CD4-positive, CD25-positive, alpha-beta regulatory T cell (primary cell): ENCODE data around the gene RBP2. TPM values are rescaled to one million over a fixed set of nuclear protein-coding genes. Genes with fewer than 3 reads are reported as not detected.
A peak's percentile ranks its signal among the peaks of the same experiment; 100 is the strongest.

Source experiments
- ATAC-seq, 2 donors: fragments of 150-1000 bp; cut with Tn5 transposase; one replicate each; pipeline ENCODE4 v1.10.0; 2021; ENCODE audit warnings: low read depth in 2 of 2, moderate number of reproducible peaks in 2 of 2, moderate library complexity in 1 of 2
- DNase-seq, 3 donors: peaks; one replicate each; pipeline versions ENCODE4 v3.0.0 to v3.0.0-alpha.2; 2012 to 2022; ENCODE audit warnings: mixed read lengths in 1 of 3
- H3K27ac ChIP-seq: one replicate; pipeline ENCODE4 v1.7.0; 2013; ENCODE audit warnings: mild to moderate bottlenecking, low read length; ENCODE audit not compliant: insufficient read depth, poor library complexity, severe bottlenecking
- H3K27me3 ChIP-seq: one replicate; pipeline ENCODE4 v1.7.0; 2013; ENCODE audit warnings: low read length; ENCODE audit not compliant: control insufficient read depth, insufficient read depth
- H3K36me3 ChIP-seq: one replicate; pipeline ENCODE4 v1.7.0; 2013; ENCODE audit warnings: mild to moderate bottlenecking, low read length, moderate library complexity; ENCODE audit not compliant: control insufficient read depth, insufficient read depth
- H3K4me1 ChIP-seq: 2 replicates; pipeline ENCODE4 v1.7.0; 2013; ENCODE audit warnings: mild to moderate bottlenecking, low read length; ENCODE audit not compliant: insufficient read depth, control insufficient read depth, poor library complexity, severe bottlenecking
- H3K4me3 ChIP-seq: one replicate; pipeline ENCODE4 v1.7.0; 2013; ENCODE audit warnings: low read depth, mild to moderate bottlenecking, low read length, moderate library complexity
- H3K9me3 ChIP-seq, 2 experiments: 1 replicate in 1 of 2; 2 replicates in 1 of 2; pipeline ENCODE4 v1.7.0; 2013; ENCODE audit warnings: low read length in 2 of 2, mild to moderate bottlenecking in 1 of 2, moderate library complexity in 1 of 2; ENCODE audit not compliant: control insufficient read depth in 2 of 2
- H3K27ac Mint-ChIP-seq, 3 donors: one replicate each; pipeline ENCODE4 v1.8.0; 2020 to 2022; ENCODE audit warnings: mild to moderate bottlenecking in 3 of 3, mixed read lengths in 3 of 3, moderate library complexity in 2 of 3
- H3K27me3 Mint-ChIP-seq: one replicate; pipeline ENCODE4 v1.8.0; 2022; ENCODE audit warnings: mild to moderate bottlenecking, mixed read lengths
- H3K36me3 Mint-ChIP-seq: one replicate; pipeline ENCODE4 v1.8.0; 2020; ENCODE audit warnings: mixed read lengths
- H3K4me1 Mint-ChIP-seq, 4 donors: one replicate each; pipeline ENCODE4 v1.8.0; 2020 to 2022; ENCODE audit warnings: mixed read lengths in 4 of 4, mild to moderate bottlenecking in 1 of 4
- H3K4me3 Mint-ChIP-seq, 4 donors: one replicate each; pipeline ENCODE4 v1.8.0; 2020 to 2022; ENCODE audit warnings: mild to moderate bottlenecking in 4 of 4, mixed read lengths in 4 of 4, moderate library complexity in 3 of 4
- H3K9me3 Mint-ChIP-seq, 7 donors: one replicate each; pipeline ENCODE4 v1.8.0; 2020 to 2022; ENCODE audit warnings: mixed read lengths in 7 of 7, mild to moderate bottlenecking in 3 of 7, moderate library complexity in 2 of 7
- polyA plus RNA-seq, 4 donors: library from polyadenylated mRNA; unstranded; fragments of 300-500 nt; fragmentation: Illumina TruSeq; gene quantifications; one replicate each; pipeline ENCODE4 v1.2.3, GENCODE V29; 2021
- total RNA-seq: library from RNA; stranded (reverse); gene quantifications from one replicate; pipeline ENCODE4 v1.2.3, GENCODE V29; 2022

The RBP2 gene
- total and polyA plus RNA-seq, 5 donors from 2014 or later = not detected

- Mint-ChIP-seq H3K27me3 (peaks cover 5% of the 10 kb centered on the region), H3K4me1 (no peaks in the 10 kb centered on the region), H3K4me3 (no peak overlapping the region), H3K36me3 (no peaks in the 10 kb centered on the region), H3K9me3 (peaks cover 0 to 1% (median 0%) of the 10 kb centered on the region in 7 donors), H3K27ac (peak overlapping the region in 1 of 3 donors; percentile 18)
- Histone ChIP-seq H3K36me3 (no peaks in the 10 kb centered on the region), H3K27ac (no peak overlapping the region), H3K4me1 (no peaks in the 10 kb centered on the region), H3K4me3 (no peak overlapping the region), H3K9me3 (no peaks in the 10 kb centered on the region), H3K27me3 (no peaks in the 10 kb centered on the region)
- ATAC-seq (no peak), DNase-seq (no peak)
Observed at GRCh38 chr3:139441656-139442055, 34.7 kb downstream of the RBP2 start.

DNA sequence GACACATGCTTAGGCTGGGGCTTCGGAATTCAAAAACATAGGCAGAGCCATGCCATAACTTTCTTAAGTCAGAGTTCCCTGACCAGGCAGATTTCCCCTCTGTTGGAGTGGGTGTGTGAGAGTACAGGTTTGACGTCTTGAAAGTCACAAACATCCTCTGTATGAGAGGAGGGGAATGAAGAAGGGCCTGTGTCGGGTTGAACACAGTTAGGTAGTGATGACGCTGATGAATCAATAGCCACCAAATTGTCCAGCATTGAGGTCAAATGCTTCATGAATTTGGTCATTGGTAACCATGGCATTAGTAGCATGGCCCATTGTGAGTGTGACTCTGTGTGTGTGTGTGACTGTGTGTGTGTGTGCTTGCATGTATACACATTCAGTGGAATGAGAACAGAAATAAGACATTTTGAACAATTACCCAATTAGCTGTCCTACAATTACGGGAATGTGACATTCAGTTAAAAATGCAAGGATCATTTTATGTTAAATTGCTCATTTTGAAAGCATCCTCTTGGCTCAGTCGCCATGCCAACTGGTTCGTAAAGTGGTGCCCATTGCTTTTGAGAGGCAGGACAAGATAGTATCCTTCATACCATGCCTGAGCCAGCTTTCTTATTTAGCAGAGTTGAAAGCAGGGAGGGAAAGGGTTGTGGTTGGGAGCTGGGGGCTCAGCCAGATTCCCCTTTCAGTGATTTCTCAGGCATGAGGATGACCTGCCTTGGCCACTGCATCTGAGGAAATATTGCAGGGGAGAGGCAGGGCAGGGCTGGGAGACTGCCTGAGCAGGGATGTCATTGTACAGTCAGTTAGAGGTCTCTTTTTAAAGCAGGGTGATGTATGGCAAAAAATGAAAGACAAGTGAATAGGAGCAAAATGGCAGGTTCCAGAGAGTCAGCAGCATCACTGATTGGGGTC is 35.4 kb downstream of the RBP2 start:
- ATAC-seq (no peak), DNase-seq (no peak)
- Mint-ChIP-seq H3K27ac (no peak overlapping the region), H3K36me3 (no peaks in the 10 kb centered on the region), H3K4me3 (no peak overlapping the region), H3K27me3 (peaks cover 5% of the 10 kb centered on the region), H3K9me3 (peaks cover 0 to 1% (median 0%) of the 10 kb centered on the region in 7 donors), H3K4me1 (no peaks in the 10 kb centered on the region)
- no peaks in the 10 kb centered on the region for H3K9me3 ChIP-seq
- H3K4me3 ChIP-seq = no peak overlapping the region
- H3K36me3 ChIP-seq = no peaks in the 10 kb centered on the region
- H3K4me1 ChIP-seq = no peaks in the 10 kb centered on the region
- no peaks in the 10 kb centered on the region for H3K27me3 ChIP-seq
- no peak overlapping the region for H3K27ac ChIP-seq

- ATAC-seq (no peak), DNase-seq (no peak)
- Mint-ChIP-seq H3K27ac (no peak overlapping the region), H3K9me3 (peaks cover 0 to 1% (median 0%) of the 10 kb centered on the region in 7 donors), H3K27me3 (peaks cover 5% of the 10 kb centered on the region), H3K4me3 (no peak overlapping the region), H3K4me1 (no peaks in the 10 kb centered on the region), H3K36me3 (no peaks in the 10 kb centered on the region)
- Histone ChIP-seq H3K36me3 (no peaks in the 10 kb centered on the region), H3K4me3 (no peak overlapping the region), H3K27me3 (no peaks in the 10 kb centered on the region), H3K27ac (no peak overlapping the region), H3K4me1 (no peaks in the 10 kb centered on the region), H3K9me3 (no peaks in the 10 kb centered on the region)
Observed at GRCh38 chr3:139439278-139439677, 37.0 kb downstream of the RBP2 start.

- Mint-ChIP-seq H3K27me3 (peaks cover 9% of the 10 kb centered on the region), H3K9me3 (peaks cover 0 to 1% (median 0%) of the 10 kb centered on the region in 7 donors), H3K36me3 (peaks cover 5% of the 10 kb centered on the region), H3K4me3 (no peak overlapping the region), H3K27ac (no peak overlapping the region), H3K4me1 (no peaks in the 10 kb centered on the region)
- no peak overlapping the region for H3K4me3 ChIP-seq
- H3K9me3 ChIP-seq = no peaks in the 10 kb centered on the region
- H3K36me3 ChIP-seq = no peaks in the 10 kb centered on the region
- no peak for ATAC-seq
- no peak for DNase-seq
- H3K4me1 ChIP-seq = no peaks in the 10 kb centered on the region
- no peak overlapping the region for H3K27ac ChIP-seq
- H3K27me3 ChIP-seq = no peaks in the 10 kb centered on the region
Observed at GRCh38 chr3:139434764-139435307, 41.5 kb downstream of the RBP2 start.

DNA sequence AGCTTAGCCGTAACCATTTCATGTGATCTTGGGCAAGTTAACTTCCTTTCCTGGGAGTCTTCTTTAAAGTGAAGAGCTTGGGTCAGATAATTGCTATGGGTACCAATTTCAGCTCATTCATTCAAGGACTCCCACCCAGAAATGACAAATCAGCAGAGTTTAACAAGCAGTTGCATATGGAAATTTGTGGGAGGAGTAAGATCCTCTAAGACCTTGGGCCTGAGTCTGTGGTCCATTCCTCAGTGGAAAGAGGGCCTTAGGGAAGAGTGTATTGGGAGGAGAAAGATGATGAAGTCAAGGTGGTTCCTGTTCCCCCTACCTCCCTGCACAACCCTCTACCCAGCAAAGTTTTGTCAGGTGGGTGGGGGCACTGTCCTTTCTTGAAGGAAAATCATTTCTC is 42.1 kb downstream of the RBP2 start:
- no peak for DNase-seq
- Mint-ChIP-seq H3K9me3 (peaks cover 0 to 1% (median 0%) of the 10 kb centered on the region in 7 donors), H3K4me3 (no peak overlapping the region), H3K27ac (no peak overlapping the region), H3K36me3 (peaks cover 5% of the 10 kb centered on the region), H3K27me3 (peaks cover 9% of the 10 kb centered on the region), H3K4me1 (no peaks in the 10 kb centered on the region)
- H3K27me3 ChIP-seq = no peaks in the 10 kb centered on the region
- no peaks in the 10 kb centered on the region for H3K36me3 ChIP-seq
- ATAC-seq = no peak
- no peaks in the 10 kb centered on the region for H3K9me3 ChIP-seq
- H3K27ac ChIP-seq = no peak overlapping the region
- H3K4me3 ChIP-seq = no peak overlapping the region
- no peaks in the 10 kb centered on the region for H3K4me1 ChIP-seq

DNA sequence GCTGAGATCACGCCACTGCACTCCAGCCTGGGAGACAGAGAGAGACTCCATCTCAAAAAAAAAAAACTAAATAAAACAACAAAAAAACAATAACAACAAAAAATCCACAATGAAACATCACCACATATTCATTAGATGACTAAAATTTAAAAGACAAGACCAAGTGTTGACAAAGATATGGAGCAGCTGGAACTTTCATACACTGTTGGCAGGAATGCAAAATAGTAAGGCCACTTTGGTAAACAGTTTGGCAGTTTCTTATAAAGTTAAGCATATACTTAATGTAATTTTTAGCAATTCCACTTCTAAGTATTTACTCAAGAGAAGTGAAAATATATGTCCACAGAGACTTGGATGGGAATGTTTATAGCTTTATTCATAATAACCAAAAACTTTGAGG is 43.2 kb downstream of the RBP2 start:
- Histone ChIP-seq H3K4me1 (no peaks in the 10 kb centered on the region), H3K27ac (no peak overlapping the region), H3K4me3 (no peak overlapping the region), H3K36me3 (no peaks in the 10 kb centered on the region), H3K9me3 (no peaks in the 10 kb centered on the region), H3K27me3 (no peaks in the 10 kb centered on the region)
- no peaks in the 10 kb centered on the region for H3K4me1 Mint-ChIP-seq
- H3K9me3 Mint-ChIP-seq = peaks cover 0 to 1% (median 0%) of the 10 kb centered on the region in 7 donors
- DNase-seq = no peak
- peaks cover 5% of the 10 kb centered on the region for H3K36me3 Mint-ChIP-seq
- peaks cover 9% of the 10 kb centered on the region for H3K27me3 Mint-ChIP-seq
- no peak overlapping the region for H3K27ac Mint-ChIP-seq
- H3K4me3 Mint-ChIP-seq = no peak overlapping the region
- ATAC-seq = no peak

GRCh38 chr3:139430493-139430892 is 45.8 kb downstream of the RBP2 start:
- no peaks in the 10 kb centered on the region for H3K9me3 Mint-ChIP-seq
- H3K27me3 Mint-ChIP-seq = peaks cover 4% of the 10 kb centered on the region
- no peak overlapping the region for H3K27ac ChIP-seq
- no peaks in the 10 kb centered on the region for H3K27me3 ChIP-seq
- no peak for ATAC-seq
- peaks cover 5% of the 10 kb centered on the region for H3K36me3 Mint-ChIP-seq
- H3K4me1 ChIP-seq = no peaks in the 10 kb centered on the region
- H3K9me3 ChIP-seq = no peaks in the 10 kb centered on the region
- peak overlapping the region in 1 of 3 donors; percentile 34 for H3K27ac Mint-ChIP-seq
- H3K4me1 Mint-ChIP-seq = peaks cover 0 to 3% (median 0%) of the 10 kb centered on the region in 4 donors
- H3K36me3 ChIP-seq = no peaks in the 10 kb centered on the region
- H3K4me3 ChIP-seq = no peak overlapping the region
- no peak for DNase-seq
- H3K4me3 Mint-ChIP-seq = no peak overlapping the region
